HepG2 (cell line): ENCODE measurements around the gene TULP3. TPM values are rescaled to one million over a fixed set of nuclear protein-coding genes. Genes with fewer than 3 reads are reported as not detected.

Experiments
- CHCHD3 ChIP-seq: sonication (generic); formaldehyde crosslinking; IDR thresholded peaks from 2 replicates; pipeline ENCODE4 v1.8.0; 2022; ENCODE audit warnings: mild to moderate bottlenecking, missing genetic modification reagents, moderate library complexity
- HMG20A ChIP-seq: IDR thresholded peaks from 2 replicates; pipeline ENCODE4 v1.6.1; 2016; ENCODE audit warnings: borderline replicate concordance
- HOXA7 ChIP-seq: sonication (generic); formaldehyde crosslinking; IDR thresholded peaks from 2 replicates; pipeline ENCODE4 v1.8.1; 2022; ENCODE audit warnings: mild to moderate bottlenecking, missing genetic modification reagents, moderate library complexity
- MAFG ChIP-seq: sonication (generic); formaldehyde crosslinking; IDR thresholded peaks from 2 replicates; pipeline ENCODE4 v1.5.1; 2020; ENCODE audit warnings: mild to moderate bottlenecking, missing genetic modification reagents
- NKX3-1 ChIP-seq: sonication (generic); formaldehyde crosslinking; IDR thresholded peaks from 2 replicates; pipeline ENCODE4 v1.5.0; 2020; ENCODE audit warnings: missing genetic modification reagents
- RFX1 ChIP-seq: fragments of 450-650 bp; IDR thresholded peaks from 2 replicates; pipeline ENCODE4 v1.6.1; 2017
- ZBTB46 ChIP-seq: sonication (generic); formaldehyde crosslinking; IDR thresholded peaks from 2 replicates; pipeline ENCODE4 v1.4.0; 2020; ENCODE audit warnings: mild to moderate bottlenecking, missing genetic modification reagents, borderline replicate concordance
- ZNF383 ChIP-seq: sonication (generic); formaldehyde crosslinking; IDR thresholded peaks from 2 replicates; pipeline ENCODE4 v1.4.0; 2020; ENCODE audit warnings: missing genetic modification reagents, mild to moderate bottlenecking, borderline replicate concordance
- ZNF556 ChIP-seq: sonication (generic); formaldehyde crosslinking; IDR thresholded peaks from 2 replicates; pipeline ENCODE4 v1.4.0; 2020; ENCODE audit warnings: mild to moderate bottlenecking, missing genetic modification reagents, borderline replicate concordance
- ZNF564 ChIP-seq: sonication (generic); formaldehyde crosslinking; IDR thresholded peaks from 2 replicates; pipeline ENCODE4 v1.8.1; 2023; ENCODE audit warnings: mild to moderate bottlenecking, missing genetic modification reagents
- ZNF572 ChIP-seq: sonication (generic); formaldehyde crosslinking; IDR thresholded peaks from 2 replicates; pipeline ENCODE4 v1.5.1; 2020; ENCODE audit warnings: mild to moderate bottlenecking, missing genetic modification reagents
- ZNF737 ChIP-seq: sonication (generic); formaldehyde crosslinking; IDR thresholded peaks from 2 replicates; pipeline ENCODE4 v1.5.0; 2020; ENCODE audit warnings: missing genetic modification reagents, mild to moderate bottlenecking, borderline replicate concordance
- ZNF768 ChIP-seq: sonication (generic); formaldehyde crosslinking; IDR thresholded peaks from 2 replicates; pipeline ENCODE4 v1.4.0; 2020; ENCODE audit warnings: missing genetic modification reagents
- polyA plus RNA-seq, 8 experiments: library from polyadenylated mRNA; depleted of rRNA in 3 of 8; stranded (reverse) in 7 of 8; unstranded in 1 of 8; fragments of >200 nt; fragmentation: Illumina TruSeq in 4 of 8; extraction: Trizol in 4 of 8; gene quantifications; 2 replicates each; pipeline versions ENCODE4 v1.2.1 to v1.2.3, GENCODE V29; 2011 to 2016; ENCODE audit warnings: low read depth in 4 of 8, missing spikeins in 1 of 8, mixed read lengths in 1 of 8; ENCODE audit not compliant: insufficient read depth in 1 of 8
- total RNA-seq, 5 experiments: library from RNA; depleted of rRNA; stranded (reverse); fragments of >200 nt; fragmentation: Illumina TruSeq; extraction: Trizol; gene quantifications; 2 replicates each; pipeline ENCODE4 v1.2.3, GENCODE V29; 2016; ENCODE audit warnings: low read depth in 1 of 5
- TF ChIP-seq, protein P1 (sequence below): sonication (generic); formaldehyde crosslinking; IDR thresholded peaks from 2 replicates; pipeline ENCODE4 v1.4.0; 2020; ENCODE audit warnings: mild to moderate bottlenecking, missing genetic modification reagents, borderline replicate concordance
- TF ChIP-seq, protein P2 (sequence below), 2 experiments: sonication (generic) in 1 of 2; formaldehyde crosslinking in 1 of 2; IDR thresholded peaks; 2 replicates each; pipeline versions ENCODE4 v1.4.0 to v1.6.1; 2018 to 2020; ENCODE audit warnings: missing genetic modification reagents in 2 of 2, borderline replicate concordance in 1 of 2, low read depth in 1 of 2, mild to moderate bottlenecking in 1 of 2, missing biosample characterization in 1 of 2
- TF ChIP-seq, protein P3 (sequence below): sonication (generic); formaldehyde crosslinking; IDR thresholded peaks from 2 replicates; pipeline ENCODE4 v1.5.0; 2020; ENCODE audit warnings: mild to moderate bottlenecking, missing genetic modification reagents, moderate library complexity
- TF ChIP-seq, protein P4 (sequence below): sonication (generic); formaldehyde crosslinking; IDR thresholded peaks from 2 replicates; pipeline ENCODE4 v1.4.0; 2020; ENCODE audit warnings: missing genetic modification reagents

The TULP3 gene
- total and polyA plus RNA-seq, 2 of the 13 experiments (the other 11 are each of a cell fraction or from before 2014, with no cell fraction given) = 11.2 to 13.2 TPM

DNA sequence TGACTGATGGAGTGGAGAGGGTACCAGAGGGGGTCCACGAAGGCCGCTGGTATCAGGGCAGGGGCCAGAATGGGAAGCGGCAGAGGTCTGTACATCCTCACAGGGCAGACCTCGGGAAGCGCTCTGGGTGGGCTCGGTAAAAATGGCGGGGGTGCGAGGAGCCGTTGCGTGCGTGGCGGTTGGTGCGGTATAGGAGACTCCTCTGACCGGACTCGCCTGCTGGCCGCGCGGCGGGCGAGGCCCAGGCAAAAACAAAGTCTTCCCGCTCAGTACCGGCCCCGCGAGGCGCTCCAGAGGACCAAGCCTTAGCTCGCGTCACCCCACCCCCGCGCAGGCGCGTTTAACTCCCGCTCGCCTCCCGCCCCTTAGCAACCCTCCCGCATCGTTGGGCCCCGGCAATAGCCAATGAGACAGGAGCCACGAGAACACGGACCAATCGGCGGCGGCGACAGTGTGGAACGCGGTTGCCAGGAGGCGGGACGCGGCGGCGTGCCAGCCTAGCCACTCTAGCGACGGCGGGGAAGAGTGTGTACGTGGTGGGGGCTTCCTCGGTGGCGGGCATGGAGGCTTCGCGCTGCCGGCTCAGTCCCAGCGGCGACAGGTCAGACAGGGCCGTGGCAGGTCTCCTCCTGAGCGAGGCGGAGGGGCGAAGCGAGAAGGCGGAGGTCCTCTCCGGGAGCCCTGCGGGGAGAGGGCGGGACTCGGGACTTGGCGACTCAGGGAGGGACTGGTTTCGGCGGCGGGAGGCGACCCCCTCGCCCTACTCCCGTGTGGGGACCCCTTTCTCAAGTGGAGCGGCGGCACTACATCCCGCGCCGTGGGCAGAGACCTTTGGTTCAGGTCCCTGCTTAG is at the start of gene TULP3 (continued):
- TF ChIP-seq, protein P1, sequence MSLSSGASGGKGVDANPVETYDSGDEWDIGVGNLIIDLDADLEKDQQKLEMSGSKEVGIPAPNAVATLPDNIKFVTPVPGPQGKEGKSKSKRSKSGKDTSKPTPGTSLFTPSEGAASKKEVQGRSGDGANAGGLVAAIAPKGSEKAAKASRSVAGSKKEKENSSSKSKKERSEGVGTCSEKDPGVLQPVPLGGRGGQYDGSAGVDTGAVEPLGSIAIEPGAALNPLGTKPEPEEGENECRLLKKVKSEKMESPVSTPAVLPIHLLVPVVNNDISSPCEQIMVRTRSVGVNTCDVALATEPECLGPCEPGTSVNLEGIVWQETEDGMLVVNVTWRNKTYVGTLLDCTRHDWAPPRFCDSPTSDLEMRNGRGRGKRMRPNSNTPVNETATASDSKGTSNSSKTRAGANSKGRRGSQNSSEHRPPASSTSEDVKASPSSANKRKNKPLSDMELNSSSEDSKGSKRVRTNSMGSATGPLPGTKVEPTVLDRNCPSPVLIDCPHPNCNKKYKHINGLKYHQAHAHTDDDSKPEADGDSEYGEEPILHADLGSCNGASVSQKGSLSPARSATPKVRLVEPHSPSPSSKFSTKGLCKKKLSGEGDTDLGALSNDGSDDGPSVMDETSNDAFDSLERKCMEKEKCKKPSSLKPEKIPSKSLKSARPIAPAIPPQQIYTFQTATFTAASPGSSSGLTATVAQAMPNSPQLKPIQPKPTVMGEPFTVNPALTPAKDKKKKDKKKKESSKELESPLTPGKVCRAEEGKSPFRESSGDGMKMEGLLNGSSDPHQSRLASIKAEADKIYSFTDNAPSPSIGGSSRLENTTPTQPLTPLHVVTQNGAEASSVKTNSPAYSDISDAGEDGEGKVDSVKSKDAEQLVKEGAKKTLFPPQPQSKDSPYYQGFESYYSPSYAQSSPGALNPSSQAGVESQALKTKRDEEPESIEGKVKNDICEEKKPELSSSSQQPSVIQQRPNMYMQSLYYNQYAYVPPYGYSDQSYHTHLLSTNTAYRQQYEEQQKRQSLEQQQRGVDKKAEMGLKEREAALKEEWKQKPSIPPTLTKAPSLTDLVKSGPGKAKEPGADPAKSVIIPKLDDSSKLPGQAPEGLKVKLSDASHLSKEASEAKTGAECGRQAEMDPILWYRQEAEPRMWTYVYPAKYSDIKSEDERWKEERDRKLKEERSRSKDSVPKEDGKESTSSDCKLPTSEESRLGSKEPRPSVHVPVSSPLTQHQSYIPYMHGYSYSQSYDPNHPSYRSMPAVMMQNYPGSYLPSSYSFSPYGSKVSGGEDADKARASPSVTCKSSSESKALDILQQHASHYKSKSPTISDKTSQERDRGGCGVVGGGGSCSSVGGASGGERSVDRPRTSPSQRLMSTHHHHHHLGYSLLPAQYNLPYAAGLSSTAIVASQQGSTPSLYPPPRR (CRISPR knock-in tag) = peak; percentile 68
- TF ChIP-seq ZNF564 (CRISPR knock-in tag) (peak; percentile 68; the same call in 1 of the 2 replicates), HOXA7 (no peak), ZNF768 (peak; percentile 43; the same call in 1 of the 2 replicates), RFX1 (peak; percentile 97), ZNF556 (CRISPR knock-in tag) (peak; percentile 75; the same call in 1 of the 2 replicates), NKX3-1 (CRISPR knock-in tag) (peak; percentile 70; the same call in 1 of the 2 replicates), CHCHD3 (CRISPR knock-in tag) (0 out of 2 replicates have a peak, but pooled peaks have one; percentile 77), ZNF572 (CRISPR knock-in tag) (peak; percentile 73; the same call in 1 of the 2 replicates), HMG20A (CRISPR knock-in tag) (no peak), ZBTB46 (CRISPR knock-in tag) (no peak), MAFG (CRISPR knock-in tag) (no peak), ZNF383 (no peak), ZNF737 (0 out of 2 replicates have a peak, but pooled peaks have one; percentile 47)
- TF ChIP-seq, protein P2, sequence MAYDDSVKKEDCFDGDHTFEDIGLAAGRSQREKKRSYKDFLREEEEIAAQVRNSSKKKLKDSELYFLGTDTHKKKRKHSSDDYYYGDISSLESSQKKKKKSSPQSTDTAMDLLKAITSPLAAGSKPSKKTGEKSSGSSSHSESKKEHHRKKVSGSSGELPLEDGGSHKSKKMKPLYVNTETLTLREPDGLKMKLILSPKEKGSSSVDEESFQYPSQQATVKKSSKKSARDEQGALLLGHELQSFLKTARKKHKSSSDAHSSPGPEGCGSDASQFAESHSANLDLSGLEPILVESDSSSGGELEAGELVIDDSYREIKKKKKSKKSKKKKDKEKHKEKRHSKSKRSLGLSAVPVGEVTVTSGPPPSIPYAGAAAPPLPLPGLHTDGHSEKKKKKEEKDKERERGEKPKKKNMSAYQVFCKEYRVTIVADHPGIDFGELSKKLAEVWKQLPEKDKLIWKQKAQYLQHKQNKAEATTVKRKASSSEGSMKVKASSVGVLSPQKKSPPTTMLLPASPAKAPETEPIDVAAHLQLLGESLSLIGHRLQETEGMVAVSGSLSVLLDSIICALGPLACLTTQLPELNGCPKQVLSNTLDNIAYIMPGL (CRISPR knock-in tag; IDR thresholded peaks at IDR 0.05; ENCODE audit: borderline replicate concordance in 1 of 2, low read depth in 1 of 2) = peak; percentile 60 to 87
- TF ChIP-seq, protein P3, sequence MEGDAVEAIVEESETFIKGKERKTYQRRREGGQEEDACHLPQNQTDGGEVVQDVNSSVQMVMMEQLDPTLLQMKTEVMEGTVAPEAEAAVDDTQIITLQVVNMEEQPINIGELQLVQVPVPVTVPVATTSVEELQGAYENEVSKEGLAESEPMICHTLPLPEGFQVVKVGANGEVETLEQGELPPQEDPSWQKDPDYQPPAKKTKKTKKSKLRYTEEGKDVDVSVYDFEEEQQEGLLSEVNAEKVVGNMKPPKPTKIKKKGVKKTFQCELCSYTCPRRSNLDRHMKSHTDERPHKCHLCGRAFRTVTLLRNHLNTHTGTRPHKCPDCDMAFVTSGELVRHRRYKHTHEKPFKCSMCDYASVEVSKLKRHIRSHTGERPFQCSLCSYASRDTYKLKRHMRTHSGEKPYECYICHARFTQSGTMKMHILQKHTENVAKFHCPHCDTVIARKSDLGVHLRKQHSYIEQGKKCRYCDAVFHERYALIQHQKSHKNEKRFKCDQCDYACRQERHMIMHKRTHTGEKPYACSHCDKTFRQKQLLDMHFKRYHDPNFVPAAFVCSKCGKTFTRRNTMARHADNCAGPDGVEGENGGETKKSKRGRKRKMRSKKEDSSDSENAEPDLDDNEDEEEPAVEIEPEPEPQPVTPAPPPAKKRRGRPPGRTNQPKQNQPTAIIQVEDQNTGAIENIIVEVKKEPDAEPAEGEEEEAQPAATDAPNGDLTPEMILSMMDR (CRISPR knock-in tag) = peak; percentile 2; the same call in 1 of the 2 replicates
- TF ChIP-seq, protein P4, sequence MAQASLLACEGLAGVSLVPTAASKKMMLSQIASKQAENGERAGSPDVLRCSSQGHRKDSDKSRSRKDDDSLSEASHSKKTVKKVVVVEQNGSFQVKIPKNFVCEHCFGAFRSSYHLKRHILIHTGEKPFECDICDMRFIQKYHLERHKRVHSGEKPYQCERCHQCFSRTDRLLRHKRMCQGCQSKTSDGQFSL (CRISPR knock-in tag) = no peak
